ENCODE measurements around the gene IQGAP1. TPM values are rescaled to one million over a fixed set of nuclear protein-coding genes. Genes with fewer than 3 reads are reported as not detected.

Gene IQGAP1
- total RNA-seq, 4 donors from 2014 or later = 238 to 358 (median 282) TPM

GRCh38 chr15:90422043-90422442 is 34.0 kb downstream of the IQGAP1 start:
- Histone ChIP-seq H3K4me1 (peaks cover 0 to 89% (median 65%) of the 10 kb centered on the region in 4 donors), H3K4me3 (no peak overlapping the region), H3K27ac (peak overlapping the region in 1 of 4 donors; percentile 86), H3K9me3 (no peaks in the 10 kb centered on the region), H3K36me3 (peaks cover 0 to 6% (median 0%) of the 10 kb centered on the region in 3 donors), H3K27me3 (no peaks in the 10 kb centered on the region)
- DNase-seq (ENCODE audit: low spot score in 2 of 2) = no peak
- 60 to 63% methylated on average over 2 of the region's 2 CpGs for WGBS, 2 donors
- TF ChIP-seq POLR2A (IDR thresholded peaks at IDR 0.05) (no peak), EP300 (IDR thresholded peaks at IDR 0.05) (no peak)
- TF ChIP-seq, protein P1, sequence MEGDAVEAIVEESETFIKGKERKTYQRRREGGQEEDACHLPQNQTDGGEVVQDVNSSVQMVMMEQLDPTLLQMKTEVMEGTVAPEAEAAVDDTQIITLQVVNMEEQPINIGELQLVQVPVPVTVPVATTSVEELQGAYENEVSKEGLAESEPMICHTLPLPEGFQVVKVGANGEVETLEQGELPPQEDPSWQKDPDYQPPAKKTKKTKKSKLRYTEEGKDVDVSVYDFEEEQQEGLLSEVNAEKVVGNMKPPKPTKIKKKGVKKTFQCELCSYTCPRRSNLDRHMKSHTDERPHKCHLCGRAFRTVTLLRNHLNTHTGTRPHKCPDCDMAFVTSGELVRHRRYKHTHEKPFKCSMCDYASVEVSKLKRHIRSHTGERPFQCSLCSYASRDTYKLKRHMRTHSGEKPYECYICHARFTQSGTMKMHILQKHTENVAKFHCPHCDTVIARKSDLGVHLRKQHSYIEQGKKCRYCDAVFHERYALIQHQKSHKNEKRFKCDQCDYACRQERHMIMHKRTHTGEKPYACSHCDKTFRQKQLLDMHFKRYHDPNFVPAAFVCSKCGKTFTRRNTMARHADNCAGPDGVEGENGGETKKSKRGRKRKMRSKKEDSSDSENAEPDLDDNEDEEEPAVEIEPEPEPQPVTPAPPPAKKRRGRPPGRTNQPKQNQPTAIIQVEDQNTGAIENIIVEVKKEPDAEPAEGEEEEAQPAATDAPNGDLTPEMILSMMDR (IDR thresholded peaks at IDR 0.05) = no peak

DNA sequence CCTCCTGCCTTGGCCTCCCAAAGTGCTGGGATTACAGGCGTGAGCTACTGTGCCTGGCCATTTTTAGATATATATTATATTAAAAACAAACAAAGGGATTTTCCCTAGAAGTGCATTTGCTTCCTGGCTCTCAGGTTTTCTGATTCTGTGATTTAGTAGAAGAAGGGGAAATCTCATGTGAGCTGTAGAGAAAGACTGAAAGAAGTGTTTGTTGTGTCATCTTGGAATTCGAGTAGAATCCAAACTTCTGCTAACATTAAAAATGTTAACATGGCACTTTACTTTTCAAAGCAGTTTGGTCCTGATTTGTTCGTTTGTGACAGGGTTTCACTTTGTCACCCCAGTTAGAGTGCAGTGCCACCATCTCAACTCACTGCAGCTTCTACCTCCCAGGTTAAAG is 34.9 kb downstream of the IQGAP1 start:
- no peak overlapping the region for H3K4me3 ChIP-seq
- TF ChIP-seq EP300 (IDR thresholded peaks at IDR 0.05) = no peak
- TF ChIP-seq, protein P1 (IDR thresholded peaks at IDR 0.05) = no peak
- TF ChIP-seq POLR2A (IDR thresholded peaks at IDR 0.05) = no peak
- H3K4me1 ChIP-seq = peaks cover 0 to 93% (median 65%) of the 10 kb centered on the region in 4 donors
- no peaks in the 10 kb centered on the region for H3K27me3 ChIP-seq
- H3K9me3 ChIP-seq = no peaks in the 10 kb centered on the region
- peak overlapping the region in 2 of 4 donors; percentile 42 to 63 for H3K27ac ChIP-seq
- DNase-seq (ENCODE audit: low spot score in 2 of 2) = no peak
- peaks cover 0 to 15% (median 0%) of the 10 kb centered on the region in 3 donors for H3K36me3 ChIP-seq
- 42 to 43% methylated on average over 3 of the region's 3 CpGs for WGBS, 2 donors

GRCh38 chr15:90423801-90424319 is 35.8 kb downstream of the IQGAP1 start:
- Histone ChIP-seq H3K9me3 (no peaks in the 10 kb centered on the region), H3K4me1 (peaks cover 0 to 84% (median 60%) of the 10 kb centered on the region in 4 donors), H3K27ac (peak overlapping the region in 3 of 4 donors; percentile 6 to 63 (median 42)), H3K4me3 (no peak overlapping the region), H3K27me3 (no peaks in the 10 kb centered on the region), H3K36me3 (peaks cover 0 to 24% (median 0%) of the 10 kb centered on the region in 3 donors)
- WGBS, 2 donors = 49% methylated on average over 4 of the region's 4 CpGs
- DNase-seq (ENCODE audit: low spot score in 2 of 2) = no peak
- TF ChIP-seq, protein P1 (IDR thresholded peaks at IDR 0.05) = no peak
- TF ChIP-seq POLR2A (IDR thresholded peaks at IDR 0.05) = no peak
- peak in 1 of 2 donors; percentile 15 for TF ChIP-seq EP300 (IDR thresholded peaks at IDR 0.05)

- peaks cover 0 to 27% (median 0%) of the 10 kb centered on the region in 3 donors for H3K36me3 ChIP-seq
- peak overlapping the region; percentile 28 to 63 (median 40) for H3K27ac ChIP-seq
- H3K27me3 ChIP-seq = no peaks in the 10 kb centered on the region
- DNase-seq (ENCODE audit: low spot score in 2 of 2) = no peak
- H3K4me3 ChIP-seq = no peak overlapping the region
- H3K4me1 ChIP-seq = peaks cover 0 to 64% (median 42%) of the 10 kb centered on the region in 4 donors
- H3K9me3 ChIP-seq = no peaks in the 10 kb centered on the region
- 21 to 36% methylated on average over 2 of the region's 2 CpGs for WGBS, 2 donors
- TF ChIP-seq EP300 (IDR thresholded peaks at IDR 0.05) (no peak), POLR2A (IDR thresholded peaks at IDR 0.05) (no peak)
- TF ChIP-seq, protein P1 (IDR thresholded peaks at IDR 0.05) = no peak
Observed at GRCh38 chr15:90425726-90426346, 37.8 kb downstream of the IQGAP1 start.

DNA sequence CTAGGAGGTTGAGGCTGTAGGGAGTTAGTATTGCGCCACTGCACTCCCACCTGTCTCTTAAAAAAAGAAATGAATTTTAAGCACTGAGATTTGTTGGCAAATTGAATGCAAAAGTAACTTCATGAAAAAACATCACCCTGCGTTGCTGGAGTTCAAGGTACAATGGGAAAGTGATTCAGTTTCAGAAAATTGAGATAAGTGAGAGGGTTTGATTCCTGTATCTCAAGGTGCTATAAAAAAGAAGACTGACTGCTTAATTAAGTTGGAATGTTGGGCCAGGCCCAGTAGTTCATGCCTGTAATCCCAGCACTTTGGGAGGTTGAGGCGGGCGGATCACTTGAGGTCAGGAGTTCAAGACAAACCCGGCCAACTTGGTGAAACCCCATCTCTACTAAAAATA is 39.1 kb downstream of the IQGAP1 start:
- TF ChIP-seq, protein P1 (IDR thresholded peaks at IDR 0.05) = no peak
- TF ChIP-seq POLR2A (IDR thresholded peaks at IDR 0.05) (no peak), EP300 (IDR thresholded peaks at IDR 0.05) (no peak)
- Histone ChIP-seq H3K36me3 (peaks cover 0 to 27% (median 0%) of the 10 kb centered on the region in 3 donors), H3K27me3 (no peaks in the 10 kb centered on the region), H3K4me3 (no peak overlapping the region), H3K4me1 (peaks cover 0 to 59% (median 31%) of the 10 kb centered on the region in 4 donors), H3K9me3 (no peaks in the 10 kb centered on the region), H3K27ac (no peak overlapping the region)
- WGBS, 2 donors = 77 to 79% methylated on average over 5 of the region's 5 CpGs
- no peak for DNase-seq (ENCODE audit: low spot score in 2 of 2)
